Measurements from ENCODE around the gene RAG1. TPM values are rescaled to one million over a fixed set of nuclear protein-coding genes. Genes with fewer than 3 reads are reported as not detected.

The RAG1 gene
- total RNA-seq, 1 donor from 2014 or later, result 1.9 TPM

GRCh38 chr11:36590513-36590912 lies 22.7 kb downstream of the RAG1 start:
- Mint-ChIP-seq H3K36me3 (no peaks in the 10 kb centered on the region), H3K4me3 (no peak overlapping the region), H3K4me1 (peaks cover 8% of the 10 kb centered on the region), H3K27ac (no peak overlapping the region), H3K27me3 (ENCODE audit: low read depth) (peaks cover 68% of the 10 kb centered on the region), H3K9me3 (no peaks in the 10 kb centered on the region)
- DNase-seq (ENCODE audit: low spot score in 2 of 2, unreplicated experiment in 2 of 2), result no peak
- TF ChIP-seq CTCF (IDR thresholded peaks at IDR 0.05; ENCODE audit: unreplicated experiment), result no peak

- TF ChIP-seq CTCF (IDR thresholded peaks at IDR 0.05; ENCODE audit: unreplicated experiment), result no peak
- H3K36me3 Mint-ChIP-seq, result no peaks in the 10 kb centered on the region
- no peak for DNase-seq (ENCODE audit: low spot score in 2 of 2, unreplicated experiment in 2 of 2)
- peaks cover 59% of the 10 kb centered on the region for H3K27me3 Mint-ChIP-seq (ENCODE audit: low read depth)
- H3K4me1 Mint-ChIP-seq, result peaks cover 9% of the 10 kb centered on the region
- no peak overlapping the region for H3K4me3 Mint-ChIP-seq
- no peak overlapping the region for H3K27ac Mint-ChIP-seq
- no peaks in the 10 kb centered on the region for H3K9me3 Mint-ChIP-seq
Measured at GRCh38 chr11:36591433-36591832, 23.6 kb downstream of the RAG1 start.

- H3K27ac Mint-ChIP-seq, result peak within 1 kb of the TSS; percentile 89
- H3K36me3 Mint-ChIP-seq, result peaks cover 1% of the 10 kb centered on the region
- no peaks in the 10 kb centered on the region for H3K9me3 Mint-ChIP-seq
- peaks cover 30% of the 10 kb centered on the region for H3K27me3 Mint-ChIP-seq (ENCODE audit: low read depth)
- DNase-seq (ENCODE audit: low spot score in 2 of 2, unreplicated experiment in 2 of 2), result peak in 1 of 2 experiments; percentile 66
- H3K4me1 Mint-ChIP-seq, result peaks cover 9% of the 10 kb centered on the region
- no peak for TF ChIP-seq CTCF (IDR thresholded peaks at IDR 0.05; ENCODE audit: unreplicated experiment)
- peak within 1 kb of the TSS; percentile 95 for H3K4me3 Mint-ChIP-seq
Measured at GRCh38 chr11:36594316-36594989, 26.6 kb downstream of the RAG1 start, which contains the start of gene IFTAP. TSS of gene IFTAP (plus strand) at chr11:36594502. CDS start at chr11:36610104, 15,602 bp downstream.

GRCh38 chr11:36596880-36597279 lies 29.1 kb downstream of the RAG1 start:
- Mint-ChIP-seq H3K4me1 (peaks cover 9% of the 10 kb centered on the region), H3K27ac (no peak overlapping the region), H3K36me3 (peaks cover 1% of the 10 kb centered on the region), H3K9me3 (no peaks in the 10 kb centered on the region), H3K4me3 (no peak overlapping the region), H3K27me3 (ENCODE audit: low read depth) (peaks cover 8% of the 10 kb centered on the region)
- no peak for TF ChIP-seq CTCF (IDR thresholded peaks at IDR 0.05; ENCODE audit: unreplicated experiment)
- no peak for DNase-seq (ENCODE audit: low spot score in 2 of 2, unreplicated experiment in 2 of 2)

- no peaks in the 10 kb centered on the region for H3K9me3 Mint-ChIP-seq
- no peak for TF ChIP-seq CTCF (IDR thresholded peaks at IDR 0.05; ENCODE audit: unreplicated experiment)
- H3K4me3 Mint-ChIP-seq, result no peak within 1 kb of the TSS
- H3K27ac Mint-ChIP-seq, result no peak within 1 kb of the TSS
- H3K4me1 Mint-ChIP-seq, result peaks cover 9% of the 10 kb centered on the region
- peaks cover 1% of the 10 kb centered on the region for H3K36me3 Mint-ChIP-seq
- no peak for DNase-seq (ENCODE audit: low spot score in 2 of 2, unreplicated experiment in 2 of 2)
- peaks cover 1% of the 10 kb centered on the region for H3K27me3 Mint-ChIP-seq (ENCODE audit: low read depth)
Measured at GRCh38 chr11:36598051-36598450, 30.2 kb downstream of the RAG1 start, which contains the start of gene RAG2. TSS of gene RAG2 (minus strand) at chr11:36598236. CDS start at chr11:36594168, 4,068 bp downstream.
